H9 (cell line): ENCODE results near the gene SKIDA1. TPM values are rescaled to one million over a fixed set of nuclear protein-coding genes. Genes with fewer than 3 reads are reported as not detected.

Experiments used
- DNase-seq: peaks from one replicate; pipeline ENCODE4 v3.0.0-alpha.2; 2017
- H2AFZ ChIP-seq: one replicate; pipeline ENCODE4 v1.6.1; 2013; ENCODE audit warnings: mild to moderate bottlenecking, low read length, control low read depth, moderate library complexity
- H2AK5ac ChIP-seq: 2 replicates; pipeline ENCODE4 v1.6.1; 2013; ENCODE audit warnings: low read length, control low read depth, mixed read lengths; ENCODE audit not compliant: insufficient read length
- H2BK120ac ChIP-seq: one replicate; pipeline ENCODE4 v1.6.1; 2013; ENCODE audit warnings: low read depth, mild to moderate bottlenecking, low read length, control low read depth, inconsistent platforms; ENCODE audit not compliant: poor library complexity, severe bottlenecking
- H2BK12ac ChIP-seq: 2 replicates; pipeline ENCODE4 v1.6.1; 2013; ENCODE audit warnings: low read length, control low read depth, mixed read lengths, low read depth; ENCODE audit not compliant: insufficient read length
- H2BK15ac ChIP-seq: 2 replicates; pipeline ENCODE4 v1.6.1; 2013; ENCODE audit warnings: low read depth, low read length, control low read depth
- H2BK20ac ChIP-seq: one replicate; pipeline ENCODE4 v1.6.1; 2013; ENCODE audit warnings: low read depth, mild to moderate bottlenecking, low read length, control low read depth, inconsistent platforms; ENCODE audit not compliant: poor library complexity, severe bottlenecking
- H2BK5ac ChIP-seq: 2 replicates; pipeline ENCODE4 v1.6.1; 2013; ENCODE audit warnings: low read length, control low read depth, mixed read lengths; ENCODE audit not compliant: insufficient read length
- H3K14ac ChIP-seq: 2 replicates; pipeline ENCODE4 v1.6.1; 2013; ENCODE audit warnings: low read length, control low read depth; ENCODE audit not compliant: insufficient read depth
- H3K18ac ChIP-seq: 2 replicates; pipeline ENCODE4 v1.6.1; 2013; ENCODE audit warnings: low read depth, mild to moderate bottlenecking, mixed read lengths, low read length, control low read depth; ENCODE audit not compliant: insufficient read length
- H3K23ac ChIP-seq: 2 replicates; pipeline ENCODE4 v1.6.1; 2013; ENCODE audit warnings: low read length, control low read depth, mixed read lengths, low read depth; ENCODE audit not compliant: insufficient read length
- H3K23me2 ChIP-seq: 2 replicates; pipeline ENCODE4 v1.6.1; 2013; ENCODE audit warnings: low read depth, mild to moderate bottlenecking, mixed read lengths, low read length, control low read depth; ENCODE audit not compliant: insufficient read length, poor library complexity, severe bottlenecking
- H3K27ac ChIP-seq: 2 replicates; pipeline ENCODE4 v1.5.1; 2013; ENCODE audit warnings: low read length, control low read depth, mixed read lengths, low read depth; ENCODE audit not compliant: insufficient read length
- H3K27me3 ChIP-seq: 2 replicates; pipeline ENCODE4 v1.6.1; 2013; ENCODE audit warnings: low read length, control low read depth, inconsistent platforms; ENCODE audit not compliant: insufficient read depth
- H3K4ac ChIP-seq: 2 replicates; pipeline ENCODE4 v1.6.1; 2013; ENCODE audit warnings: low read depth, mild to moderate bottlenecking, control low read depth, inconsistent platforms, low read length, moderate library complexity
- H3K4me1 ChIP-seq: 2 replicates; pipeline ENCODE4 v1.6.1; 2013; ENCODE audit warnings: low read length, control low read depth, inconsistent platforms; ENCODE audit not compliant: insufficient read depth
- H3K4me2 ChIP-seq: 2 replicates; pipeline ENCODE4 v1.6.1; 2013; ENCODE audit warnings: low read length, control low read depth, mixed read lengths; ENCODE audit not compliant: insufficient read length, insufficient read depth
- H3K56ac ChIP-seq: 2 replicates; pipeline ENCODE4 v1.6.1; 2013; ENCODE audit warnings: low read depth, mild to moderate bottlenecking, mixed read lengths, low read length, control low read depth; ENCODE audit not compliant: insufficient read length
- H3K79me1 ChIP-seq: 2 replicates; pipeline ENCODE4 v1.6.1; 2013; ENCODE audit warnings: low read depth, mild to moderate bottlenecking, moderate library complexity, low read length, control low read depth, inconsistent platforms; ENCODE audit not compliant: insufficient read depth, poor library complexity, severe bottlenecking
- H3K79me2 ChIP-seq: 2 replicates; pipeline ENCODE4 v1.6.1; 2013; ENCODE audit warnings: low read length, control low read depth, inconsistent platforms; ENCODE audit not compliant: insufficient read depth
- H3K9ac ChIP-seq: 2 replicates; pipeline ENCODE4 v1.6.1; 2013; ENCODE audit warnings: low read length, control low read depth, mixed read lengths; ENCODE audit not compliant: insufficient read length; ENCODE audit errors: extremely low read depth
- H3K9me3 ChIP-seq: one replicate; pipeline ENCODE4 v1.6.1; 2013; ENCODE audit warnings: low read depth, low read length, inconsistent platforms; ENCODE audit not compliant: control insufficient read depth
- H3T11ph ChIP-seq: one replicate; pipeline ENCODE4 v1.6.1; 2013; ENCODE audit warnings: mild to moderate bottlenecking, low read length, control low read depth, inconsistent platforms
- H4K20me1 ChIP-seq: one replicate; pipeline ENCODE4 v1.6.1; 2013; ENCODE audit not compliant: control insufficient read depth, insufficient read length, insufficient read depth
- H4K5ac ChIP-seq: 2 replicates; pipeline ENCODE4 v1.6.1; 2013; ENCODE audit warnings: low read depth, mild to moderate bottlenecking, mixed read lengths, low read length, control low read depth; ENCODE audit not compliant: insufficient read length
- H4K8ac ChIP-seq: replicated peaks from 2 replicates; pipeline ENCODE4 v1.6.1; 2013; ENCODE audit warnings: low read length, control low read depth, mixed read lengths, low read depth; ENCODE audit not compliant: insufficient read length
- H4K91ac ChIP-seq: 2 replicates; pipeline ENCODE4 v1.6.1; 2013; ENCODE audit warnings: low read depth, mild to moderate bottlenecking, moderate library complexity, mixed read lengths, low read length, control low read depth; ENCODE audit not compliant: insufficient read length
- H3K27ac Mint-ChIP-seq, 3 experiments: 2 replicates in 2 of 3; 3 replicates in 1 of 3; pipeline ENCODE4 v1.8.0; 2020 to 2021; ENCODE audit warnings: mixed read lengths in 3 of 3, mild to moderate bottlenecking in 1 of 3, moderate library complexity in 1 of 3
- H3K27me3 Mint-ChIP-seq: 2 replicates; pipeline ENCODE4 v1.8.0; 2021; ENCODE audit warnings: low read depth, mild to moderate bottlenecking, moderate library complexity, mixed read lengths
- H3K36me3 Mint-ChIP-seq, 3 experiments: 2 replicates in 2 of 3; 3 replicates in 1 of 3; pipeline ENCODE4 v1.8.0; 2020 to 2021; ENCODE audit warnings: low read depth in 3 of 3, mixed read lengths in 3 of 3; ENCODE audit not compliant: insufficient read depth in 1 of 3
- H3K4me1 Mint-ChIP-seq, 2 experiments: 2 replicates each; pipeline ENCODE4 v1.8.0; 2020; ENCODE audit warnings: mixed read lengths in 2 of 2
- H3K4me3 Mint-ChIP-seq, 2 experiments: 2 replicates in 1 of 2; 3 replicates in 1 of 2; pipeline ENCODE4 v1.8.0; 2020 to 2021; ENCODE audit warnings: mild to moderate bottlenecking in 2 of 2, mixed read lengths in 2 of 2, moderate library complexity in 1 of 2
- H3K9me3 Mint-ChIP-seq, 2 experiments: 2 replicates in 1 of 2; 3 replicates in 1 of 2; pipeline ENCODE4 v1.8.0; 2020; ENCODE audit warnings: mild to moderate bottlenecking in 2 of 2, mixed read lengths in 2 of 2, moderate library complexity in 1 of 2
- CTCF ChIP-seq: fragments of 200-600 bp; sonication (generic); conservative IDR thresholded peaks from 3 replicates; pipeline ENCODE4 v1.8.0; 2021; ENCODE audit warnings: antibody characterized with exemption, mild to moderate bottlenecking
- WGBS: extraction: QIAGEN DNeasy Blood & Tissue Kit; methylation state at CpG from one replicate; pipeline ENCODE4 v1.1.7; 2013; ENCODE audit warnings: missing lambda C conversion rate, low lambda C conversion rate, mixed read lengths; ENCODE audit not compliant: insufficient read length; ENCODE audit errors: extremely low coverage; 5-methylcytosine and 5-hydroxymethylcytosine counted together
- total RNA-seq: library from RNA; stranded (reverse); gene quantifications from 2 replicates; pipeline ENCODE4 v1.2.1, GENCODE V29; 2021

Gene SKIDA1
- total RNA-seq, 1 experiment from 2014 or later = 5.9 TPM

GRCh38 chr10:21518641-21519396 is 6.7 kb downstream of the SKIDA1 start:
- H2AFZ ChIP-seq = no peak overlapping the region
- H3K4me3 Mint-ChIP-seq = peak overlapping the region; percentile 85 to 87
- H3K36me3 Mint-ChIP-seq = no peaks in the 10 kb centered on the region; a peak in 1 of 7 replicates
- peaks cover 45% of the 10 kb centered on the region for H3K27me3 Mint-ChIP-seq
- H4K20me1 ChIP-seq = no peaks in the 10 kb centered on the region
- H3T11ph ChIP-seq = no peak overlapping the region
- H3K79me1 ChIP-seq = no peaks in the 10 kb centered on the region
- no peak overlapping the region for H3K56ac ChIP-seq
- no CpG with 5 or more reads among the region's 16 CpGs for WGBS
- H3K27me3 ChIP-seq = peaks cover 19% of the 10 kb centered on the region; the same call in 1 of the 2 replicates
- no peaks in the 10 kb centered on the region; a peak in 2 of 5 replicates for H3K9me3 Mint-ChIP-seq
- H2BK15ac ChIP-seq = no peak overlapping the region
- no peaks in the 10 kb centered on the region for H3K79me2 ChIP-seq
- peaks cover 47% of the 10 kb centered on the region for H3K23me2 ChIP-seq
- TF ChIP-seq CTCF = no peak
- H4K91ac ChIP-seq = no peak overlapping the region
- H4K8ac ChIP-seq = no peak overlapping the region
- H3K23ac ChIP-seq = no peak overlapping the region
- no peak overlapping the region for H3K18ac ChIP-seq
- peak overlapping the region in 2 of 3 experiments; percentile 21 to 84; a peak in 4 of 7 replicates for H3K27ac Mint-ChIP-seq
- H2AK5ac ChIP-seq = no peak overlapping the region
- no peak overlapping the region for H2BK5ac ChIP-seq
- no peak overlapping the region for H2BK12ac ChIP-seq
- peaks cover 9% of the 10 kb centered on the region; the same call in 1 of the 2 replicates for H3K4me1 ChIP-seq
- H3K4ac ChIP-seq = no peak overlapping the region
- no peaks in the 10 kb centered on the region for H3K9me3 ChIP-seq
- H3K4me2 ChIP-seq = peak overlapping the region; percentile 89
- H3K27ac ChIP-seq = no peak overlapping the region
- H2BK120ac ChIP-seq = no peak overlapping the region
- no peak overlapping the region for H2BK20ac ChIP-seq
- no peak for DNase-seq
- H3K14ac ChIP-seq = no peak overlapping the region
- H3K9ac ChIP-seq = no peak overlapping the region
- H3K4me1 Mint-ChIP-seq = peaks cover 80 to 82% of the 10 kb centered on the region in 2 experiments
- H4K5ac ChIP-seq = no peak overlapping the region
